PC-3 (cell line): Measurements from ENCODE around the gene STAB2.

Experiments used
- EZH2 ChIP-seq: fragments of 300-600 bp; sonication (generic); IDR thresholded peaks from one replicate; pipeline ENCODE4 v1.6.1; 2017; ENCODE audit warnings: antibody characterized with exemption, mild to moderate bottlenecking, low read length; ENCODE audit not compliant: unreplicated experiment
- TF ChIP-seq, protein P1 (sequence below): fragments of 300-600 bp; sonication (generic); conservative IDR thresholded peaks from 2 replicates; pipeline ENCODE4 v1.5.1; 2017; ENCODE audit warnings: antibody characterized with exemption, low read depth, mild to moderate bottlenecking, low read length

DNA sequence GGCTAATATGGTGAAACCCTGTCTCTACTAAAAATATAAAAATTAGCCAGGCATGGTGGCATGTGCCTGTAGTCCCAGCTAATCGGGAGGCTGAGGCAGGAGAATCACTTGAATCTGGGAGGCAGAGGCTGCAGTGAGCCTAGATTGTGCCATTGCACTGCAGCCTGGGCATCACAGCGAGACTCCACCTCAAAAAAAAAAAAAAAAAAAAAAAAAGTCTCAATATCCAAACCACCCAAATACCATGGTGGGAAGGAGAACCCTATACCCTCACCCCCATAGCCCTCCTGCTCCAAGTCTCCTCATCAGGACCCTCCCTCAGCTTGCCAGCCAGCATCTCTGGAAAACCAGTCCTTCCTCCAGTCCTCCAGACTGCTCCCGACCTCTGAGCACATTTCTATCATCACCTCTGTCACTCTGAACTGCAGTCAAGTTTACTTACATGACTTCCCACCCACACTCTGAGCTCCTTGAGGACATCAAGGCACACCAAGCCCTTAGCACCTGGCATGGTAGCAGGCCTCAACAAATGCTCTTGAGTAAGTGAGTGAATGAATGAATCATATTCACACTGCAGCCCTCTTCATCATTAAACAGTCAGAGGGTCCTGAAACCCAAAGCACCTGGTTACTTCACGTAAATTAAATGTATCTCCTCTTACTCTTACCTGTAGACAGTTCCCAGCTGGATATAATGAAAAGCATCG, 218.7 kb downstream of the STAB2 start:
- no peak for TF ChIP-seq EZH2
- TF ChIP-seq, protein P1, sequence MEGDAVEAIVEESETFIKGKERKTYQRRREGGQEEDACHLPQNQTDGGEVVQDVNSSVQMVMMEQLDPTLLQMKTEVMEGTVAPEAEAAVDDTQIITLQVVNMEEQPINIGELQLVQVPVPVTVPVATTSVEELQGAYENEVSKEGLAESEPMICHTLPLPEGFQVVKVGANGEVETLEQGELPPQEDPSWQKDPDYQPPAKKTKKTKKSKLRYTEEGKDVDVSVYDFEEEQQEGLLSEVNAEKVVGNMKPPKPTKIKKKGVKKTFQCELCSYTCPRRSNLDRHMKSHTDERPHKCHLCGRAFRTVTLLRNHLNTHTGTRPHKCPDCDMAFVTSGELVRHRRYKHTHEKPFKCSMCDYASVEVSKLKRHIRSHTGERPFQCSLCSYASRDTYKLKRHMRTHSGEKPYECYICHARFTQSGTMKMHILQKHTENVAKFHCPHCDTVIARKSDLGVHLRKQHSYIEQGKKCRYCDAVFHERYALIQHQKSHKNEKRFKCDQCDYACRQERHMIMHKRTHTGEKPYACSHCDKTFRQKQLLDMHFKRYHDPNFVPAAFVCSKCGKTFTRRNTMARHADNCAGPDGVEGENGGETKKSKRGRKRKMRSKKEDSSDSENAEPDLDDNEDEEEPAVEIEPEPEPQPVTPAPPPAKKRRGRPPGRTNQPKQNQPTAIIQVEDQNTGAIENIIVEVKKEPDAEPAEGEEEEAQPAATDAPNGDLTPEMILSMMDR = no peak
